SU-DHL-6 (cell line): ENCODE data around the gene VCAN.

Experiments
- EZH2phosphoT487 ChIP-seq: fragments of 200-600 bp; sonication (generic), shearing (Covaris generic); conservative IDR thresholded peaks from 2 replicates; pipeline ENCODE4 v1.6.1; 2018; ENCODE audit warnings: mild to moderate bottlenecking, antibody characterized with exemption, low read length, moderate library complexity, mixed read lengths
- TF ChIP-seq, protein P1 (sequence below): fragments of 200-600 bp; sonication (generic); IDR thresholded peaks from one replicate; pipeline ENCODE4 v1.5.1; 2017; ENCODE audit warnings: antibody characterized with exemption, mild to moderate bottlenecking, low read length, moderate library complexity; ENCODE audit not compliant: insufficient read depth, poor library complexity, severe bottlenecking

DNA sequence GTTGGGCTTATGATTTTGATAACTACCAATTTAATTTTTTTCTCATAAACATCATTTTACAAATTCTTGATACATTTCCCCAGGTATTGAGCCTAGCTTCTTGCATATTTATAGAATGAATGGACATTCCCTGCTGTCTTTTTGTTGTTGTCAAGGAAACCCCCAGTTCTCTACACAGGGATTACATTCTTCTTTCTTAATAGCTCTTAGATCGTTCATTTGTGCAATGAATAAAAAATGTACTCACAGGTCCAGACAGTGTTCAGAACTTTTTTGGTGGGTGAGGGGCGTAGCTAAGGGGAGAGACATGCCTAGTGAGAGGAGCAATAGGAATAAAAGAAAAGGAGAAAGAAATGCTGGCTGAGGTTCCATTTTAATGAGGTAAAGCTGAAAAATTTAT is 58.6 kb downstream of the VCAN start:
- TF ChIP-seq, protein P1, sequence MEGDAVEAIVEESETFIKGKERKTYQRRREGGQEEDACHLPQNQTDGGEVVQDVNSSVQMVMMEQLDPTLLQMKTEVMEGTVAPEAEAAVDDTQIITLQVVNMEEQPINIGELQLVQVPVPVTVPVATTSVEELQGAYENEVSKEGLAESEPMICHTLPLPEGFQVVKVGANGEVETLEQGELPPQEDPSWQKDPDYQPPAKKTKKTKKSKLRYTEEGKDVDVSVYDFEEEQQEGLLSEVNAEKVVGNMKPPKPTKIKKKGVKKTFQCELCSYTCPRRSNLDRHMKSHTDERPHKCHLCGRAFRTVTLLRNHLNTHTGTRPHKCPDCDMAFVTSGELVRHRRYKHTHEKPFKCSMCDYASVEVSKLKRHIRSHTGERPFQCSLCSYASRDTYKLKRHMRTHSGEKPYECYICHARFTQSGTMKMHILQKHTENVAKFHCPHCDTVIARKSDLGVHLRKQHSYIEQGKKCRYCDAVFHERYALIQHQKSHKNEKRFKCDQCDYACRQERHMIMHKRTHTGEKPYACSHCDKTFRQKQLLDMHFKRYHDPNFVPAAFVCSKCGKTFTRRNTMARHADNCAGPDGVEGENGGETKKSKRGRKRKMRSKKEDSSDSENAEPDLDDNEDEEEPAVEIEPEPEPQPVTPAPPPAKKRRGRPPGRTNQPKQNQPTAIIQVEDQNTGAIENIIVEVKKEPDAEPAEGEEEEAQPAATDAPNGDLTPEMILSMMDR = no peak
- no peak for TF ChIP-seq EZH2phosphoT487
